Pancreas (tissue), 10 donors: ENCODE measurements around the gene PARP15. TPM values are rescaled to one million over a fixed set of nuclear protein-coding genes. Genes with fewer than 3 reads are reported as not detected.

ENCODE experiments used
- ATAC-seq, 4 donors: fragments of 200-7000 bp; cut with Tn5 transposase; one replicate each; pipeline versions ENCODE4 v1.8.0 to v1.9.1; 2020; ENCODE audit warnings: mild to moderate bottlenecking in 4 of 4, moderate library complexity in 4 of 4
- DNase-seq, 6 donors: peaks; one replicate each; pipeline ENCODE4 v3.0.0-alpha.2; 2020
- FAIRE-seq: peaks from 2 replicates; lab custom pipeline; 2012; peaks lifted over from hg19 to GRCh38; lab: Jason Lieb, UNC
- H3K27ac ChIP-seq, 4 donors: fragments of 200-600 bp; sonication (generic); 1 replicate in 3 of 4; 2 replicates in 1 of 4; pipeline versions ENCODE4 v1.5.0 to v1.8.0; 2020
- H3K27me3 ChIP-seq, 4 donors: fragments of 200-600 bp; one replicate each; pipeline ENCODE4 v1.8.0; 2021
- H3K36me3 ChIP-seq, 3 donors: fragments of 200-600 bp; sonication (generic) in 1 of 3; one replicate each; pipeline versions ENCODE4 v1.5.0 to v1.8.0; 2020 to 2021
- H3K4me1 ChIP-seq, 3 donors: fragments of 200-600 bp; one replicate each; pipeline ENCODE4 v1.8.0; 2021
- H3K4me3 ChIP-seq, 4 donors: fragments of 200-600 bp; sonication (generic) in 2 of 4; one replicate each; pipeline versions ENCODE4 v1.5.0 to v1.8.0; 2020 to 2021
- H3K9me3 ChIP-seq, 4 donors: fragments of 200-600 bp; one replicate each; pipeline ENCODE4 v1.8.0; 2021
- WGBS, 2 donors: extraction: QIAGEN DNeasy Blood & Tissue Kit; methylation state at CpG; one replicate each; pipeline ENCODE4 v1.1.7; 2013; 5-methylcytosine and 5-hydroxymethylcytosine counted together
- intact Hi-C, 3 donors: fragments of 100-400 bp; cut with DNase I; formaldehyde crosslinking; loops; one replicate each; pipeline versions ENCODE4 v1.11.1 to v1.14.2; 2022
- polyA plus RNA-seq, 2 donors: library from polyadenylated mRNA; stranded (reverse); fragments of 200-250 nt; gene quantifications; one replicate each; pipeline ENCODE4 v1.2.3, GENCODE V29; 2013
- total RNA-seq, 6 donors: library from RNA; stranded (reverse); fragmentation: NEBNext Ultra II Directional in 4 of 6; extraction: Animal tissue kit (Norgen Biotek cat#: 25700) in 4 of 6; gene quantifications; one replicate each; pipeline versions ENCODE4 v1.2.1 to v1.2.4, GENCODE V29; 2021 to 2023
- TF ChIP-seq, protein P1 (sequence below), 4 donors: fragments of 200-600 bp; sonication (generic) in 3 of 4; IDR thresholded peaks; one replicate each; pipeline versions ENCODE4 v1.5.0 to v1.8.0; 2021; ENCODE audit warnings: antibody characterized with exemption in 4 of 4
- donor health status: healthy with polysubstance abuse.
- donor health status: DM: no; HTN: no; CAD: no; lungs with moderate emphysema.
- donor health status: DM: no; HTN: no; CAD: no.
- donor health status: control.
- donor health status: control.
- donor health status: Bipolar disorder and iron deficiency.
- donor health status: DM: yes; HTN: yes; CAD: no.
- donor health status: DM: no; HTN: no; CAD: no.
- donor health status: DM: no; HTN: no; CAD: no.
- donor health status: DM: yes; HTN: yes; CAD: no.

PARP15 gene
- total and polyA plus RNA-seq, 8 donors = 0.14 to 0.80 (median 0.62) TPM

DNA sequence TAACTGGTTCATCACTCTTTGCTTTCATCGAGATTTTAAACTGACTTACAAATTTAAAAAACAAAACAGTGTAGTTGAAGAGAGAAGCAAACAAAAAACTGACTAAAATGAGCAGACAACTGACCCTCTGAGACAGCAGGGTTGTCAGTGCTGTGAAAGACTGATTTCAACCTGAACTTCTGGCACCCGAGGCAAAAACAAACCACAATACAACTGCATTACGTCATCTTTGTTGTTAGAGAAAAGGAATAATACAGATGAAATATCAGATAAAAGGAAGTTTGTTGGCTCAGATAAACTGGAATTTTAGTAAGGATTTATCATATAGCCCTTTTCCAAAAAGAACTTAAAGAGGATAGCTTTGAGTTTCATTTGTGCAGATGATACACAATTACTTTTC lies 51.1 kb downstream of the PARP15 start:
- H3K27me3 ChIP-seq = no peaks in the 10 kb centered on the region
- ATAC-seq (no peak), DNase-seq (no peak), FAIRE-seq (no peak)
- no peaks in the 10 kb centered on the region for H3K4me1 ChIP-seq
- H3K9me3 ChIP-seq = no peaks in the 10 kb centered on the region
- no peaks in the 10 kb centered on the region for H3K36me3 ChIP-seq
- intact Hi-C loops = no loop called here
- no peak overlapping the region for H3K4me3 ChIP-seq
- H3K27ac ChIP-seq = no peak overlapping the region
- TF ChIP-seq, protein P1, sequence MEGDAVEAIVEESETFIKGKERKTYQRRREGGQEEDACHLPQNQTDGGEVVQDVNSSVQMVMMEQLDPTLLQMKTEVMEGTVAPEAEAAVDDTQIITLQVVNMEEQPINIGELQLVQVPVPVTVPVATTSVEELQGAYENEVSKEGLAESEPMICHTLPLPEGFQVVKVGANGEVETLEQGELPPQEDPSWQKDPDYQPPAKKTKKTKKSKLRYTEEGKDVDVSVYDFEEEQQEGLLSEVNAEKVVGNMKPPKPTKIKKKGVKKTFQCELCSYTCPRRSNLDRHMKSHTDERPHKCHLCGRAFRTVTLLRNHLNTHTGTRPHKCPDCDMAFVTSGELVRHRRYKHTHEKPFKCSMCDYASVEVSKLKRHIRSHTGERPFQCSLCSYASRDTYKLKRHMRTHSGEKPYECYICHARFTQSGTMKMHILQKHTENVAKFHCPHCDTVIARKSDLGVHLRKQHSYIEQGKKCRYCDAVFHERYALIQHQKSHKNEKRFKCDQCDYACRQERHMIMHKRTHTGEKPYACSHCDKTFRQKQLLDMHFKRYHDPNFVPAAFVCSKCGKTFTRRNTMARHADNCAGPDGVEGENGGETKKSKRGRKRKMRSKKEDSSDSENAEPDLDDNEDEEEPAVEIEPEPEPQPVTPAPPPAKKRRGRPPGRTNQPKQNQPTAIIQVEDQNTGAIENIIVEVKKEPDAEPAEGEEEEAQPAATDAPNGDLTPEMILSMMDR (IDR thresholded peaks at IDR 0.05) = no peak
- WGBS, 2 donors = 60 to 68% methylated on average over 3 of the region's 3 CpGs

DNA sequence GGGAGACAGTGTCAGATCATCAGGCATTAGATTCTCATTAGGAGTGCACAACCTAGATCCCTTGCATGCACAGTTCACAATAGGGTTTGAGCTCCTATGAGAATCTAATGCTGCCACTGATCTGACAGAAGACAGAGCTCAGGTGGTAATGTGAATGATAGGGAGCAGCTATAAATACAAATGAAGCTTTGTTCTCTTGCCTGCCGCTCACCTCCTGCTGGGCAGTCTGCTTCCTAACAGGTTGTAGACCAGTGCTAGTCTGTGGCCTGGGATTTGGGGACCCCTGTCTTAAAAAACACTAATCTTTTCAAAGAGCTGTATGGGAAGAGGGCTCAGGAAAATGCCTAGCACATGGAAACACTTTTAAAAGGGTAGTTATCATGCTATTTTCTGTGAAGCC lies 52.3 kb downstream of the PARP15 start:
- Histone ChIP-seq H3K9me3 (no peaks in the 10 kb centered on the region), H3K27ac (no peak overlapping the region), H3K4me1 (no peaks in the 10 kb centered on the region), H3K4me3 (no peak overlapping the region), H3K27me3 (no peaks in the 10 kb centered on the region), H3K36me3 (no peaks in the 10 kb centered on the region)
- ATAC-seq = no peak
- WGBS, 2 donors = 95 to 100% methylated on average over 1 of the region's 1 CpG
- intact Hi-C loops = no loop called here
- no peak for FAIRE-seq
- no peak for DNase-seq
- TF ChIP-seq, protein P1 (IDR thresholded peaks at IDR 0.05) = no peak

DNA sequence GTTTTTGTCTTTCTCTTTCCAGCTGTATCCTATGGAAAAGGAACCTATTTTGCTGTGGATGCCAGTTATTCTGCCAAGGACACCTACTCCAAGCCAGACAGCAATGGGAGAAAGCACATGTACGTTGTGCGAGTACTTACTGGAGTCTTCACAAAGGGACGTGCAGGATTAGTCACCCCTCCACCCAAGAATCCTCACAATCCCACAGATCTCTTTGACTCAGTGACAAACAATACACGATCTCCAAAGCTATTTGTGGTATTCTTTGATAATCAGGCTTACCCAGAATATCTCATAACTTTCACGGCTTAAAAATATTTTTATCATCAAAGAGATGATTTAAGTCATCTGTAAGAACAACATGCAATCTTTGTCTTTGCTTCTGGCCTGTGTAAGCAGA lies 58.3 kb downstream of the PARP15 start:
- WGBS, 2 donors = 70 to 80% methylated on average over 5 of the region's 5 CpGs
- DNase-seq (no peak), ATAC-seq (no peak), FAIRE-seq (no peak)
- no peak overlapping the region for H3K27ac ChIP-seq
- H3K9me3 ChIP-seq = no peaks in the 10 kb centered on the region
- intact Hi-C loops = no loop called here
- H3K4me3 ChIP-seq = no peak overlapping the region
- H3K27me3 ChIP-seq = no peaks in the 10 kb centered on the region
- no peaks in the 10 kb centered on the region for H3K36me3 ChIP-seq
- TF ChIP-seq, protein P1 (IDR thresholded peaks at IDR 0.05) = no peak
- H3K4me1 ChIP-seq = peaks cover 0 to 6% (median 0%) of the 10 kb centered on the region in 3 donors

DNA sequence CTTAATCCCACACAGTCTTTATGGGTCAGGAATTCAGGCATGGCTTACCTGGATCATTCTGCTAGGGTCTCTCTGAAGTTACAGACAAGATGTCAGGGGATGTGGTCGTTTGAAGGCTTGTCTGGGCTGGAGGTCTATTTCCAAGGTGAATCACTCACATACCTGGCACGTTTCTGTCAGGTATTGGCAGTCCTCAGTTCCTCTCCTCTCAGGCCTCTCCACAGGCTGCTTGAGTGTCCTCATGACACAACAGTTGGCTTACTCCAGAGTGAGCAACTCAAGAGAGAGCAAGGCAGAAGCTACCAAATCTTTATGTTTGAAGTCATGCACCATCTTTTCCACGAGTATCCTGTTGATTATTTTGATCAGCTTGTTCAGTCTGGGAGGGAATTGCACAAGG lies 59.2 kb downstream of the PARP15 start:
- Histone ChIP-seq H3K27ac (no peak overlapping the region), H3K36me3 (no peaks in the 10 kb centered on the region), H3K4me1 (peaks cover 0 to 6% (median 0%) of the 10 kb centered on the region in 3 donors), H3K9me3 (no peaks in the 10 kb centered on the region), H3K4me3 (no peak overlapping the region), H3K27me3 (no peaks in the 10 kb centered on the region)
- 37 to 43% methylated on average over 3 of the region's 3 CpGs for WGBS, 2 donors
- DNase-seq (no peak), ATAC-seq (no peak), FAIRE-seq (no peak)
- intact Hi-C loops = no loop called here
- TF ChIP-seq, protein P1 (IDR thresholded peaks at IDR 0.05) = no peak

DNA sequence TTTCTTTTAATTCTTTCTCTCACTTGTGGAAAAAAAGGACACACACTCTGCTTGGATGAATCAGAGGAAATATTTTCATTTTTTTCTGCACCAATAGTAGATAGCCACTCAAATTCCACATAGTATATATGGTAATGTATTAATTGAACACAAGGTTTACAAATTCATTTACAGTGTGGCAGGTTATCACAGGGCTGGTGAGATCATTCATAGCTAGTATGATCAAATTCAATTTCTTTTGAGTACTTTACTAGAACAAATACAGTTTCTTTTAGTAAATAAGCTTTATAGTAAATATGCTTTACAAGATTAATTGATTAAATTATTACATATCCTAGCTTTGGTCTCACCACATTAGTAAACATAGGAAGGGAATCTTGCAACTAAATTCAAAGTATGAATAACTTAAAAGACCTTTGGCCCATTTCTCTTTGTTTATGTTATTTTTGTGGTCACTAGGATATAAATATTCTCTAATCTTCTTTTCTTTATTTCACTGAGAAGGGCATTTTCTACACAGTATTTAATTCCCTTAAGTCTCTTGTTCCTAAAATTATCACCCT lies 63.1 kb downstream of the PARP15 start:
- ATAC-seq (peak in 2 of 4 donors; percentile 80 to 83), DNase-seq (no peak), FAIRE-seq (no peak)
- Histone ChIP-seq H3K36me3 (no peaks in the 10 kb centered on the region), H3K27ac (no peak overlapping the region), H3K4me1 (peaks cover 0 to 6% (median 0%) of the 10 kb centered on the region in 3 donors), H3K9me3 (no peaks in the 10 kb centered on the region), H3K27me3 (no peaks in the 10 kb centered on the region), H3K4me3 (no peak overlapping the region)
- TF ChIP-seq, protein P1 (IDR thresholded peaks at IDR 0.05) = no peak
- intact Hi-C loops = no loop called here
